OCI-LY7 (cell line): ENCODE data around the gene CDK5.

Source experiments
- EZH2phosphoT487 ChIP-seq: fragments of 200-600 bp; sonication (generic); IDR thresholded peaks from 2 replicates; pipeline ENCODE4 v1.6.1; 2018; ENCODE audit warnings: low read depth, borderline replicate concordance, mild to moderate bottlenecking, mixed run types, antibody characterized with exemption, low read length, moderate library complexity, mixed read lengths
- TF ChIP-seq, protein P1 (sequence below): fragments of 200-600 bp; sonication (generic); conservative IDR thresholded peaks from 2 replicates; pipeline ENCODE4 v1.5.1; 2014; ENCODE audit warnings: mild to moderate bottlenecking, antibody characterized with exemption, low read length, moderate library complexity, mixed read lengths

DNA sequence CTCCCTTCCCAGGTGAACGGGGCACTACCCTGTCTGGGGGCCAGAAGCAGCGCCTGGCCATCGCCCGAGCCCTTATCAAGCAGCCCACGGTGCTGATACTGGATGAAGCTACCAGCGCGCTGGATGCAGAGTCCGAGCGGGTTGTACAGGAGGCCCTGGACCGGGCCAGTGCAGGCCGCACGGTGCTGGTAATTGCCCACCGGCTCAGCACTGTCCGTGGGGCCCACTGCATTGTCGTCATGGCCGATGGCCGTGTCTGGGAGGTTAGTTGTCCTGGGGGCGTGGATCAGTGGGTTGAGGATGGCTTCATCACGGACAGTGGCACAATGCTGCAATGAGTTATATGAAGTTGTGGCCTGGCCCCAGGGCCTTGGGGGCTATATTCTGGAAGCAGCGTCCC, 13.7 kb downstream of the CDK5 start:
- TF ChIP-seq, protein P1, sequence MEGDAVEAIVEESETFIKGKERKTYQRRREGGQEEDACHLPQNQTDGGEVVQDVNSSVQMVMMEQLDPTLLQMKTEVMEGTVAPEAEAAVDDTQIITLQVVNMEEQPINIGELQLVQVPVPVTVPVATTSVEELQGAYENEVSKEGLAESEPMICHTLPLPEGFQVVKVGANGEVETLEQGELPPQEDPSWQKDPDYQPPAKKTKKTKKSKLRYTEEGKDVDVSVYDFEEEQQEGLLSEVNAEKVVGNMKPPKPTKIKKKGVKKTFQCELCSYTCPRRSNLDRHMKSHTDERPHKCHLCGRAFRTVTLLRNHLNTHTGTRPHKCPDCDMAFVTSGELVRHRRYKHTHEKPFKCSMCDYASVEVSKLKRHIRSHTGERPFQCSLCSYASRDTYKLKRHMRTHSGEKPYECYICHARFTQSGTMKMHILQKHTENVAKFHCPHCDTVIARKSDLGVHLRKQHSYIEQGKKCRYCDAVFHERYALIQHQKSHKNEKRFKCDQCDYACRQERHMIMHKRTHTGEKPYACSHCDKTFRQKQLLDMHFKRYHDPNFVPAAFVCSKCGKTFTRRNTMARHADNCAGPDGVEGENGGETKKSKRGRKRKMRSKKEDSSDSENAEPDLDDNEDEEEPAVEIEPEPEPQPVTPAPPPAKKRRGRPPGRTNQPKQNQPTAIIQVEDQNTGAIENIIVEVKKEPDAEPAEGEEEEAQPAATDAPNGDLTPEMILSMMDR = no peak
- no peak for TF ChIP-seq EZH2phosphoT487
